HUES48 (cell line): ENCODE data around the gene VPREB3.

Source experiments
- H3K27ac ChIP-seq: one replicate; pipeline ENCODE4 v1.7.0; 2013; ENCODE audit warnings: low read depth, low read length, inconsistent platforms
- H3K27me3 ChIP-seq: 2 replicates; pipeline ENCODE4 v1.6.1; 2013; ENCODE audit warnings: mild to moderate bottlenecking, low read length; ENCODE audit not compliant: control insufficient read depth, insufficient read depth
- H3K36me3 ChIP-seq: 2 replicates; pipeline ENCODE4 v1.6.1; 2013; ENCODE audit warnings: low read length; ENCODE audit not compliant: control insufficient read depth, insufficient read depth
- H3K4me1 ChIP-seq: 2 replicates; pipeline ENCODE4 v1.6.1; 2013; ENCODE audit warnings: mild to moderate bottlenecking, low read length; ENCODE audit not compliant: control insufficient read depth, insufficient read depth
- H3K4me3 ChIP-seq: 2 replicates; pipeline ENCODE4 v1.5.1; 2013; ENCODE audit warnings: mild to moderate bottlenecking, low read depth, low read length
- H3K9ac ChIP-seq: 2 replicates; pipeline ENCODE4 v1.6.1; 2013; ENCODE audit warnings: mild to moderate bottlenecking, low read depth, low read length, moderate library complexity
- H3K9me3 ChIP-seq: 2 replicates; pipeline ENCODE4 v1.6.1; 2013; ENCODE audit warnings: low read length; ENCODE audit not compliant: control insufficient read depth, insufficient read depth

VPREB3 gene

DNA sequence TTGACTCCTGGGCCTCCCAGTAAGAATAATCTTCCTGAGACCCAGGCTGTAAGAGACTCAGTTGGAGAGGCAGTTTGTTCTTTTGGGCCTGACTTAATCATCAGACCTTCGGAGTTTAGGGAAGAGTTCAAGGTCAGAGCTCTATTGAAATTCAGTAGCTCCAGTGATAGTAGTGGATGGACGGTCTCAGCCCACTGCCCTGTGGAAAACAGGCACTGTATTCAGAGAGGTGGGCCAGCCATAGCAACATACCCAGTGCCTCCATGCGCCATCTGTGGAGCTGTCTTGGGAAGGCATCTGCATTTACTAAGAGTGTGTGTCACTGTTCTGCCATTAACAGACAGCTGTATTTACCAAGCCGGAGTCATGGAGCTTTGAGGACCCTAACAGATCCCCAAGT is 35.4 kb upstream of the VPREB3 start:
- Histone ChIP-seq H3K27ac (peak overlapping the region; percentile 7), H3K9me3 (no peaks in the 10 kb centered on the region), H3K4me3 (no peak overlapping the region), H3K36me3 (peaks cover 36% of the 10 kb centered on the region), H3K27me3 (no peaks in the 10 kb centered on the region), H3K9ac (no peak overlapping the region), H3K4me1 (peaks cover 18% of the 10 kb centered on the region)

GRCh38 chr22:23789121-23789520 is 34.9 kb upstream of the VPREB3 start:
- H3K9ac ChIP-seq: no peak overlapping the region
- no peaks in the 10 kb centered on the region for H3K27me3 ChIP-seq
- peaks cover 18% of the 10 kb centered on the region for H3K4me1 ChIP-seq
- H3K4me3 ChIP-seq: no peak overlapping the region
- H3K9me3 ChIP-seq: no peaks in the 10 kb centered on the region
- peaks cover 30% of the 10 kb centered on the region for H3K36me3 ChIP-seq
- H3K27ac ChIP-seq: peak overlapping the region; percentile 7

GRCh38 chr22:23787910-23788309 is 33.7 kb upstream of the VPREB3 start:
- Histone ChIP-seq H3K4me3 (peak overlapping the region; percentile 88), H3K36me3 (peaks cover 19% of the 10 kb centered on the region), H3K4me1 (peaks cover 18% of the 10 kb centered on the region), H3K9ac (peak overlapping the region; percentile 70; the same call in 1 of the 2 replicates), H3K27me3 (no peaks in the 10 kb centered on the region), H3K9me3 (no peaks in the 10 kb centered on the region), H3K27ac (peak overlapping the region; percentile 100)

GRCh38 chr22:23787600-23787896 is 33.3 kb upstream of the VPREB3 start:
- Histone ChIP-seq H3K36me3 (peaks cover 16% of the 10 kb centered on the region; the same call in 1 of the 2 replicates), H3K27me3 (no peaks in the 10 kb centered on the region), H3K4me1 (peaks cover 18% of the 10 kb centered on the region), H3K9ac (peak overlapping the region; percentile 70), H3K27ac (peak overlapping the region; percentile 100), H3K4me3 (peak overlapping the region; percentile 88), H3K9me3 (no peaks in the 10 kb centered on the region)

DNA sequence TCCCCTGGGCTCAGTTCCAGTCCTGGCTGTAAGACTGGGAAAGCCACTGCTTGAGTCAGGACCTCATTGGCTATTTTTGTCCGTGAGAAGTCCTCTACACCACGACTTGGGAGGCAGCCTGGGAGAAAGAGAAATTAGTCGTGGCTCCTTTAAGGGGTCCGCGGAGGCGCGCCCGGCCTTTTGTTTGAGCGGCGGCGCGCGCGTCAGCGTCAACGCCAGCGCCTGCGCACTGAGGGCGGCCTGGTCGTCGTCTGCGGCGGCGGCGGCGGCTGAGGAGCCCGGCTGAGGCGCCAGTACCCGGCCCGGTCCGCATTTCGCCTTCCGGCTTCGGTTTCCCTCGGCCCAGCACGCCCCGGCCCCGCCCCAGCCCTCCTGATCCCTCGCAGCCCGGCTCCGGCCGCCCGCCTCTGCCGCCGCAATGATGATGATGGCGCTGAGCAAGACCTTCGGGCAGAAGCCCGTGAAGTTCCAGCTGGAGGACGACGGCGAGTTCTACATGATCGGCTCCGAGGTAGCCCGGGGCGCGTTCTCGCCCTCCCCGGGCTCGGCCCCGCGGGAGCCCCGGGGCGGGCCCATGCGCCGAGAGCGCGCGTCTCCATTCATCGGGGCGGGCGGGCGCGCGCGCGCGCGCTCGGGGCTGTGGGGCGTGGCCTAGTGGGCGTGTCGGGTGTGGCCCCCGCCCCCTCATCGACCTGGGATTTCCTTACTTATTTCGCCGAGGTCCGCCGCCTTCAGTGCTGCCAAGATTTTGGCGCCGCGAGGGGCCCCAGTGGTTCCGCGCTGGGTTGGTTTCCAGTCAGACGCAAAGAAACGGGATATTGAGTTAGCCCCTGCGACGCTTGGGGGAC is 32.8 kb upstream of the VPREB3 start, which contains the start of gene SMARCB1:
TSS of gene SMARCB1 (plus strand) at position 215 of the 848 bp plus-strand sequence. CDS start at position 419, 204 bp downstream.
- H3K27me3 ChIP-seq: no peaks in the 10 kb centered on the region
- H3K4me1 ChIP-seq: peaks cover 18% of the 10 kb centered on the region
- peak within 1 kb of the TSS; percentile 88 for H3K4me3 ChIP-seq
- H3K9me3 ChIP-seq: no peaks in the 10 kb centered on the region
- H3K9ac ChIP-seq: peak within 1 kb of the TSS; percentile 98
- H3K27ac ChIP-seq: peak within 1 kb of the TSS; percentile 100
- H3K36me3 ChIP-seq: peaks cover 10% of the 10 kb centered on the region; the same call in 1 of the 2 replicates

- H3K36me3 ChIP-seq: peaks cover 3% of the 10 kb centered on the region; the same call in 1 of the 2 replicates
- H3K9me3 ChIP-seq: no peaks in the 10 kb centered on the region
- peak overlapping the region; percentile 100 for H3K27ac ChIP-seq
- peak overlapping the region; percentile 98 for H3K9ac ChIP-seq
- H3K4me3 ChIP-seq: peak overlapping the region; percentile 88
- H3K4me1 ChIP-seq: peaks cover 18% of the 10 kb centered on the region
- H3K27me3 ChIP-seq: no peaks in the 10 kb centered on the region
These were observed 32.1 kb upstream of the VPREB3 start for GRCh38 chr22:23786261-23786710.

DNA sequence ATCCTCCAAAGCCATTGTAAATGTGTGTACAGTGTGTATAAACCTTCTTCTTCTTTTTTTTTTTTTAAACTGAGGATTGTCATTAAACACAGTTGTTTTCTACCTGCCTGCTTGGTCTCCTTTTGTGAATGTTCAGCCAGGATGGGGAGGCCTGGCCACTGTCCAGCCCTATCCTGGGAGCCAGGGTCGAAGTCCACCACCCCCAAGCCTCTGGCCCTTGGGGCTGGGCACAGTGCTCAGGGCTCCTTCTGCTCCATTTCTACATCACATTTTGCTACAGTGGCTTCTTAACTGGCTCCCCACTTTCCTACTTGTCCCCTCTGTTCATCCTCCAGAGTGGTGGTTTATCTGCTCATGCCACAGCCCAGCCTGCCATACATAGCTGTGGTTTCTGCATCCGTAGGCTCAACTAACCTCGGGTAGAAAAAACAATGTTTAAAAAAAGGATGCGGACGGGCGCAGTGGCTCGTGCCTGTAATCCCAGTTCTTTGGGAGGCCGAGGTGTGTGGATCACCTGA is 30.0 kb upstream of the VPREB3 start:
- H3K27me3 ChIP-seq: no peaks in the 10 kb centered on the region
- no peaks in the 10 kb centered on the region for H3K9me3 ChIP-seq
- no peak overlapping the region for H3K9ac ChIP-seq
- no peak overlapping the region for H3K4me3 ChIP-seq
- H3K36me3 ChIP-seq: no peaks in the 10 kb centered on the region
- no peak overlapping the region for H3K27ac ChIP-seq
- H3K4me1 ChIP-seq: peaks cover 14% of the 10 kb centered on the region

- Histone ChIP-seq H3K27me3 (no peaks in the 10 kb centered on the region), H3K4me3 (no peak overlapping the region), H3K36me3 (no peaks in the 10 kb centered on the region), H3K9me3 (no peaks in the 10 kb centered on the region), H3K27ac (no peak overlapping the region), H3K9ac (no peak overlapping the region), H3K4me1 (peaks cover 6% of the 10 kb centered on the region)
These were observed 29.3 kb upstream of the VPREB3 start for GRCh38 chr22:23783265-23784150.

- no peak overlapping the region for H3K4me3 ChIP-seq
These were observed 28.5 kb upstream of the VPREB3 start for GRCh38 chr22:23782703-23783102.

DNA sequence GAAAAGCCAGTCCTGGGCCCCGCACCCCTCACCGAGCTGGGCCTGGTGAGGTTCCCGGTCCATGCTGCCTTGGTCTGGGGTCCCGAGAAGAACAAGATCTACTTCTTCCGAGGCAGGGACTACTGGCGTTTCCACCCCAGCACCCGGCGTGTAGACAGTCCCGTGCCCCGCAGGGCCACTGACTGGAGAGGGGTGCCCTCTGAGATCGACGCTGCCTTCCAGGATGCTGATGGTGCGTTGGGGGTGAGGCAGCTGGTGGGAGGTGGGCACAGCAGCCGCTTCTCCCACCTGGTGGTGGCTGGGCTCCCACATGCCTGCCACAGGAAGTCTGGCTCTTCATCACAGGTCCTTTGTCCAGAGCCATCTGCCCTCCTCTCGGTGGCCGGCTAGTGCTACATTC is 28.0 kb upstream of the VPREB3 start:
- peaks cover 6% of the 10 kb centered on the region for H3K4me1 ChIP-seq

More at GRCh38 chr22:23782703-23783102, 28.5 kb upstream of the VPREB3 start:
- no peaks in the 10 kb centered on the region for H3K9me3 ChIP-seq
- H3K9ac ChIP-seq: no peak overlapping the region
- no peaks in the 10 kb centered on the region for H3K27me3 ChIP-seq
- H3K27ac ChIP-seq: no peak overlapping the region
- H3K4me1 ChIP-seq: peaks cover 6% of the 10 kb centered on the region
- no peaks in the 10 kb centered on the region for H3K36me3 ChIP-seq

More for the DNA sequence above, 28.0 kb upstream of the VPREB3 start:
- H3K27me3 ChIP-seq: no peaks in the 10 kb centered on the region
- no peaks in the 10 kb centered on the region for H3K36me3 ChIP-seq
- H3K4me3 ChIP-seq: no peak overlapping the region
- H3K27ac ChIP-seq: no peak overlapping the region
- H3K9ac ChIP-seq: no peak overlapping the region
- H3K9me3 ChIP-seq: no peaks in the 10 kb centered on the region
